ENCODE measurements around the gene LRCH1. TPM values are rescaled to one million over a fixed set of nuclear protein-coding genes. Genes with fewer than 3 reads are reported as not detected.

The LRCH1 gene
- total RNA-seq, 2 experiments from 2014 or later = 16.9 to 17.9 TPM

DNA sequence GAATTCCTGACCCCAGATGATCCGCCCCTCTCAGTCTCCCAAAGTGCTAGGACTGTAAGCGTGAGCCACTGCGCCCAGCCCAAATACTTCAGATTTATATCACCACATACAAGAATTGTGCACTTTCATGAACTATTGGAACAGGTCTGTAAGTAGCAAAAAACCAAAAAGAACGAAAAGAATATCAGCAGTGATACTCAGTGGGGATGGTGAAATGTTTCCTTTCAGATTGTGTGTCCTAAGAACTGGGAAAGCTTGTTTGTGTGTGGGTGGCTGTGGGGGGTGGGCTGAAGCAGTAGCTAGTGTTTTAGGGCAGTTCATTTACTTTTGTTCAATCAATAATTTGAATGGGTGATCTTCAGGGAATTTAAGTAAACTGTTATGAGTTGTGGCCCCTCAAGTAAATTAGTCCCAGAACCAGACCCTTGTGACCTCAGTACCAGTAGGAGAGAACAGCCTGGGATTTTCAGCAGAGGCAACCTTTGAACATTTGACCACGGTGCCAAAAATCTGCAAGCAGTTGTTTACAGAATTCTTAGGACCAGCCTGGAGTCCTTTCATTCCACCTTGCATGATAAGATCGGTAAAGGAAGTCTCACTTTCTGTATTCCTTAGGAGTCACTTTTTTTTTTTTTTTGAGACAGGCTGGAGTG lies 106.6 kb downstream of the LRCH1 start:
- DNase-seq = no peak
- CTCF ChIA-PET = no interaction called here
- H3K36me3 Mint-ChIP-seq = peaks cover 3% of the 10 kb centered on the region
- POLR2A ChIA-PET = no interaction called here
- H3K4me1 Mint-ChIP-seq (ENCODE audit: low read depth) = peaks cover 27% of the 10 kb centered on the region
- intact Hi-C loops (cut with micrococcal nuclease) = no loop called here
- no peaks in the 10 kb centered on the region for H3K9me3 Mint-ChIP-seq
- H3K27me3 Mint-ChIP-seq = no peaks in the 10 kb centered on the region
- no peak overlapping the region for H3K27ac Mint-ChIP-seq
- no peak overlapping the region for H3K4me3 Mint-ChIP-seq

GRCh38 chr13:46660416-46660815 lies 107.4 kb downstream of the LRCH1 start:
- intact Hi-C loops (cut with micrococcal nuclease) = no loop called here
- Mint-ChIP-seq H3K36me3 (peaks cover 3% of the 10 kb centered on the region), H3K4me1 (ENCODE audit: low read depth) (peaks cover 28% of the 10 kb centered on the region), H3K9me3 (no peaks in the 10 kb centered on the region), H3K27ac (no peak overlapping the region), H3K27me3 (no peaks in the 10 kb centered on the region), H3K4me3 (no peak overlapping the region)
- DNase-seq = no peak
- CTCF ChIA-PET = no interaction called here
- POLR2A ChIA-PET = no interaction called here

- Mint-ChIP-seq H3K27me3 (no peaks in the 10 kb centered on the region), H3K4me1 (ENCODE audit: low read depth) (peaks cover 28% of the 10 kb centered on the region), H3K4me3 (no peak overlapping the region), H3K9me3 (no peaks in the 10 kb centered on the region), H3K27ac (no peak overlapping the region), H3K36me3 (peaks cover 3% of the 10 kb centered on the region)
- DNase-seq = no peak
- ChIA-PET POLR2A (no interaction called here), CTCF (no interaction called here)
- intact Hi-C loops (cut with micrococcal nuclease) = no loop called here
These were observed 107.9 kb downstream of the LRCH1 start for GRCh38 chr13:46660857-46661256.

DNA sequence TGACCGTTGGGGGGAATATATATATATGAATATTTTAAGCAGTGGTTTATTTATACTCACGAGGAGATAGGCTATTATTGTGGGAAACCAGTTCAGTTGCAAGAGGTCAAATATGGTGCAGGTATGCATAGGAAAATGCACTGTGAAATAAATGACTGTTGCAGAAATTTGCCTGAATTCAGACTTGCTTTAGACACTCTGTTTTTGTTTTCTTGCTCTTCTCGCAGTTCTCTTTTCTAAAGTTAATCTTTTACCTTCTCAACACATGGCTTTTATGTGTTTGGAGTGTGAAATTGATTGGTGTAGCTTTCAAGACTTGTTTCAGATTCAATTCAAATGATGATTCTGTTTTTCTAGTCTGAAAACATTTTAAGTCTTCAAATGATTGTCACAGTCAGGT lies 109.7 kb downstream of the LRCH1 start:
- no peak overlapping the region for H3K27ac Mint-ChIP-seq
- H3K4me1 Mint-ChIP-seq (ENCODE audit: low read depth) = peaks cover 32% of the 10 kb centered on the region
- no peak for DNase-seq
- H3K27me3 Mint-ChIP-seq = no peaks in the 10 kb centered on the region
- ChIA-PET POLR2A (no interaction called here), CTCF (interaction anchor here (3.2 kb wide), 1 partner anchor 111 kb away, joined by 14 read pairs; no protein-coding TSS in a partner anchor)
- no peak overlapping the region for H3K4me3 Mint-ChIP-seq
- peaks cover 3% of the 10 kb centered on the region for H3K36me3 Mint-ChIP-seq
- intact Hi-C loops (cut with micrococcal nuclease) = no loop called here
- no peaks in the 10 kb centered on the region for H3K9me3 Mint-ChIP-seq

DNA sequence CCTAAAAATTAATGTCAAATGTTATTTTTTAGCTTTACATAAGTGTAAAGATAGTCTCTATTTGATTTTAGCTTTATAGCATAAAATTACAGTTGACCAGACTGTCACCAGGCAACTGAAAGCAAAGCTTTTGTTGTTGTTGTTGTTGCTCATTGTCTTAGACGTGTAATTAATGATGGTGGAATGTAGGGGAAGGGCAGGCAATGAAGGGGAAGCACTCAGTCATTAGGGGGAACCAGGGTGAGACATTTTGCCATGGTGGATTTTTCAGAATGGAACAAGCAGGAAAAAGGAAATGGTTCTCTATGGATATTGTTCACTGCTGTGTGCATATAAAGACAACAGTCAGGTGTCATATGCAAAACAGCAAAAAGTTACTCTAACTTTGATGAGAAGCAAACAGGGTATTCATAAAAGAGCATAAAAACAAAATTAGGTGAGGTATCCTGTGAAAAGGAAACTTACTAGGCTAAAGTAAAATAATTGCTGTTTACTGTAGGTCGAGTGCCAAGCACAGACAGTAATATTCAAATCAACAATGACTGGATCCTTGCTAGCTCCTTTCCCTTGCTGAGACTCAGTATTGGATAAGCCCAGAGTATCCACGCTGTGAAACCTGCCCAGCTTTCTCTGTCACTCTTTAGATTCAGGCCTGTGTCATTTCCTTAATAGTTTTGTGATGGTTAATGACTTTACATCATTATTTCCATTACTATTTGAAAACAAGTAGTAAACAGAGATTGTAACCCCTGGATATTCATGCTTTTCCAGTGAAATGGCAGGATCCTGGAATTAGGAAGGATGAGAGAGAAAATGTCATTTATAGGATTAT lies 110.5 kb downstream of the LRCH1 start:
- H3K27me3 Mint-ChIP-seq = no peaks in the 10 kb centered on the region
- peaks cover 3% of the 10 kb centered on the region for H3K36me3 Mint-ChIP-seq
- no peak for DNase-seq
- no peak overlapping the region for H3K27ac Mint-ChIP-seq
- intact Hi-C loops (cut with micrococcal nuclease) = no loop called here
- peaks cover 40% of the 10 kb centered on the region for H3K4me1 Mint-ChIP-seq (ENCODE audit: low read depth)
- no peak overlapping the region for H3K4me3 Mint-ChIP-seq
- H3K9me3 Mint-ChIP-seq = no peaks in the 10 kb centered on the region
- ChIA-PET CTCF (interaction anchor here (3.2 kb wide), 1 partner anchor 112 kb away, joined by 14 read pairs; no protein-coding TSS in a partner anchor), POLR2A (no interaction called here)

DNA sequence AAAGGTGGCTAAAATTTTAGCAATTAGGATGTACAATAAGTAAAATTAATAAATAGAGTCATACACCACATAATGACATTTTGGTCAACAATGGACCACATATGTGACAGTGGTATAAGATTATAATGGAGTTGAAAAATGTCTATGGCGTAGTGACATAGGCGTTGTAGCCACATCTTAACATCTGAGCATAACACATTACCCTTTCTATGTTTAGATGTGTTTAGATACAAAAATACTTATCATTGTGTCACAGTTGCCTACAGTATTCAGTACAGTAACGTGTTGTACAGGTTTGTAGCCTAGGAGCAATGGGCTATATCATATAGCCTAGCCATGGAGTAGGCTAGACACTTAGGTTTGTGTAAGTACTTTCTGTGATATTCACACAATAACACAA lies 111.2 kb downstream of the LRCH1 start:
- Mint-ChIP-seq H3K4me3 (no peak overlapping the region), H3K27ac (no peak overlapping the region), H3K27me3 (no peaks in the 10 kb centered on the region), H3K4me1 (ENCODE audit: low read depth) (peaks cover 45% of the 10 kb centered on the region), H3K9me3 (no peaks in the 10 kb centered on the region), H3K36me3 (peaks cover 3% of the 10 kb centered on the region)
- POLR2A ChIA-PET = no interaction called here
- no peak for DNase-seq
- intact Hi-C loops (cut with micrococcal nuclease) = no loop called here
- CTCF ChIA-PET = interaction anchor here (3.2 kb wide), 1 partner anchor 113 kb away, joined by 14 read pairs; no protein-coding TSS in a partner anchor

DNA sequence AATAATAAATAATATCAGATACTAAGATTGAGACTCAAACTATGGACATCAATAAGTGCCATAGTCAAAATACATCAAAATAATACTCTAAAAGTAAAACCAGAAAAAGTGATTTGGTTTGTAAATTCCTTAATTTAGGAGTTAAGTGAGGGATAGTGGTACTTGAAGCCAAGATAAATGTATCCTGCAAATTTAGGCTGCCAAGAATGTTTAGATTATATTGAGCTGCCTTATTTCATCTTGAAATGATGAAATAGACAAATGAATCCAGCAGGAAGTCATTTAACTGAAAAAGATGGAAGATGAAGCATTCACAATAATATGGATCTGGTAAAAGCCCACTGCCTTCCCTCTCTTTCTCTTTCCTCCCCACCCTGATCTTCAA lies 112.3 kb downstream of the LRCH1 start:
- POLR2A ChIA-PET = no interaction called here
- intact Hi-C loops (cut with micrococcal nuclease) = no loop called here
- CTCF ChIA-PET = interaction anchor here (1.0 kb wide), 1 partner anchor 113 kb away, joined by 5 read pairs; no protein-coding TSS in a partner anchor
- no peak for DNase-seq
- H3K36me3 Mint-ChIP-seq = peaks cover 4% of the 10 kb centered on the region
- no peaks in the 10 kb centered on the region for H3K27me3 Mint-ChIP-seq
- no peak overlapping the region for H3K27ac Mint-ChIP-seq
- H3K9me3 Mint-ChIP-seq = no peaks in the 10 kb centered on the region
- H3K4me3 Mint-ChIP-seq = no peak overlapping the region
- peaks cover 45% of the 10 kb centered on the region for H3K4me1 Mint-ChIP-seq (ENCODE audit: low read depth)

DNA sequence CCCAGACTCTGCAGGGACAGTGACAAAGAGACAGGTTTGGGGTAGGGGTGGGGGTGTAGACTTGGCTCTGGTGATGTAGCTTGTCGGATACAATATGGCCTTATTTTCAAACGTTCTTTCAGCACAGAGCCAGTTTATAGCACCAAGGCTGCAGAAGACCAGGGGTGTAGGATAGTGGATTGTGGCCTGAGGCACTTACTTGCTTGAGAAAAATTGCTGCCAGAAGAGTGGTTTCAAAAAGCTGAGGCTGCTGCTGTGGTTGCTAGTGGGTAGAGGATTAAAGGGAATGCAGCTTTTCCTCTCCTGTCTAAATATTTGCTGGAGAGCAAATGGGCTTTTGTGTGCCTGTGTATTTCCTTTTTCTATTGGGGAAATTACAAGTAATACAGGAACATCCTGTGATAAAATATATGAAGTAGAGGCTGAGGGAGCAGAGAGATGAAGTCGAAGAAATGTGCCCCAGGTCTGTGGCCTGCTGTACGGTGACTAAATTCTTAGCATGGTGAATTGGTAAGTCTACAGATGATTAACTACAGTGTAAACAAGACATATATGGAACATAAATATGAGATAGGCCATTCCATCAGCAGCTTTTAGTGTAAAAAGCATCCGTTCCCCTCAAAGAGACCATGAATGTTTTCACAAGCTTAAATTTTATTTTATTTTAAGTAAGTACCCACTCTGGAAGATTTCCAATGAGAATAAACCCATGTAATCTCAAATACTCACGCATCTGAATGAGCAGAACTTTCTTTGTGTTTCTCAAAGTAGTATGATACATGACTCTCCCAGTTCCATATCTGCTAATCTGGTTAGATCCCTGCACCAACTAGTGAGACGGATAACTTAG lies 112.9 kb downstream of the LRCH1 start:
- POLR2A ChIA-PET = interaction anchor here (1.0 kb wide), 1 partner anchor 18 kb away, joined by 3 read pairs; no protein-coding TSS in a partner anchor
- H3K4me3 Mint-ChIP-seq = no peak overlapping the region
- no peak for DNase-seq

GRCh38 chr13:46666727-46667456 lies 113.9 kb downstream of the LRCH1 start:
- ChIA-PET CTCF (interaction anchor here (1.2 to 1.4 kb wide), 2 partner anchors 115 to 116 kb away, joined by 4 read pairs; no protein-coding TSS in a partner anchor), POLR2A (interaction anchor here (0.6 to 1.0 kb wide), 2 partner anchors 19 to 1839 kb away, joined by 3 to 4 read pairs; no protein-coding TSS in a partner anchor)
- peaks cover 12% of the 10 kb centered on the region for H3K36me3 Mint-ChIP-seq
- peaks cover 45% of the 10 kb centered on the region for H3K4me1 Mint-ChIP-seq (ENCODE audit: low read depth)
- intact Hi-C loops (cut with micrococcal nuclease) = no loop called here
- no peaks in the 10 kb centered on the region for H3K9me3 Mint-ChIP-seq
- H3K27me3 Mint-ChIP-seq = no peaks in the 10 kb centered on the region
- no peak for DNase-seq
- H3K27ac Mint-ChIP-seq = peak overlapping the region; percentile 74
- peak overlapping the region; percentile 51 for H3K4me3 Mint-ChIP-seq

More for the DNA sequence above, 112.9 kb downstream of the LRCH1 start:
- intact Hi-C loops (cut with micrococcal nuclease) = no loop called here
- Mint-ChIP-seq H3K9me3 (no peaks in the 10 kb centered on the region), H3K27me3 (no peaks in the 10 kb centered on the region), H3K36me3 (peaks cover 7% of the 10 kb centered on the region), H3K27ac (peak overlapping the region; percentile 52), H3K4me1 (ENCODE audit: low read depth) (peaks cover 45% of the 10 kb centered on the region)
- CTCF ChIA-PET = interaction anchor here (0.6 to 1.4 kb wide), 3 partner anchors 12 to 115 kb away, joined by 3 to 5 read pairs (median 4); no protein-coding TSS in a partner anchor

DNA sequence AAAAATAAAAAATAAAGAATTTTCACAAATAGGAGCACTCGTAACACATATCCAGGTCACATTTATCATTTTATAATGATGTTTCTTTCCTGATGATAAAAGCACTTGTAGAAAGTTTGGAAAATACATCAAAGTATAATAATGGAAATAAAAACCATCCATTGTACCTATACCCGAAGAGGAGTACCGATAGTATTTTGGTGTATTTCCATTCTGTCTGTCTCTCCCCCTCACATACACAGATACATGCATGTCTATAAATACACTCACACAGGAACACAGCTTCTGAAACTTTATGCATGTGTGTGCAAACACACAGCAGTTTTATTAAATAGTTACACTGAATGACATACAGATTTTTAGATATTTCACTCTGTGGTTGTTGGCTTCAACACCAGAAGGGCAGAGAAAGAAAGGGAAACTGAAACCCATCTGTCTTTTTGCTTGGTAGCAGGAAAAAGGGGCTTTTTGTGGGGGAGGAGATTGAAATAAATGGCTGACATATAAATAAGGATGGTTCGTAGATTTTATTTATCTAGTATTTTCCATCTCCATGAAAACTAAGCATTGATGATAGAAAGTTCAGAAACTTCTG lies 114.8 kb downstream of the LRCH1 start:
- peaks cover 14% of the 10 kb centered on the region for H3K36me3 Mint-ChIP-seq
- peak overlapping the region; percentile 76 for H3K4me3 Mint-ChIP-seq
- peaks cover 41% of the 10 kb centered on the region for H3K4me1 Mint-ChIP-seq (ENCODE audit: low read depth)
- H3K27me3 Mint-ChIP-seq = no peaks in the 10 kb centered on the region
- ChIA-PET POLR2A (no interaction called here), CTCF (interaction anchor here (1.2 to 2.1 kb wide), 3 partner anchors 116 to 117 kb away, joined by 4 to 12 read pairs (median 4); no protein-coding TSS in a partner anchor)
- peak overlapping the region; percentile 82 for H3K27ac Mint-ChIP-seq
- H3K9me3 Mint-ChIP-seq = no peaks in the 10 kb centered on the region
- intact Hi-C loops (cut with micrococcal nuclease) = loop anchor here (1.0 to 2.0 kb wide), 3 partner anchors 61 to 129 kb away; partner anchors contain the start of gene ESD
- no peak for DNase-seq

DNA sequence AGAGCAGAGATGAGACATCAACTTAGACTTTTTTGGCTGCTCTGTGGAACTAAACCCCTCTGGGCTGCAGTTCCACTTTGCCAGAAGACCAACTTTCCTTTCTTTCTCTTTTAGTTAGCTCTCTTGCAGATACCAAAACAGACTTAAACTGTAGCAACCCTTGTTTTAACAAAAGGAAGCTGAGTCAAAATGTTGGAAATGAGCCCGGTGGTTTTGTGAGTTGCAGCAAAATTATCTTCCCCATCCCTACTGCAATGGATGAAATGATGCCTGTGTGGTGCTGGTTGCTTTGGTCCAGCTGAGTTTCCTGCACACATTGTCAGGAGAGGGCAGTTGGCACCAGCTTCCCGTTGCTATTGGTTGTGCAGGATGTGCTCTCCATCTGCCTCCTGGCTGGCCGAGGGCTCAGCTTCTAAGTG lies 115.3 kb downstream of the LRCH1 start:
- peak; percentile 53 for DNase-seq
- peak overlapping the region; percentile 76 for H3K4me3 Mint-ChIP-seq
- POLR2A ChIA-PET = no interaction called here

More for the DNA sequence above, 115.3 kb downstream of the LRCH1 start:
- H3K27me3 Mint-ChIP-seq = no peaks in the 10 kb centered on the region
- intact Hi-C loops (cut with micrococcal nuclease) = loop anchor here (1.0 to 2.0 kb wide), 3 partner anchors 62 to 128 kb away; partner anchors contain the start of gene ESD
- peaks cover 15% of the 10 kb centered on the region for H3K36me3 Mint-ChIP-seq
- peak overlapping the region; percentile 82 for H3K27ac Mint-ChIP-seq
- H3K4me1 Mint-ChIP-seq (ENCODE audit: low read depth) = peaks cover 37% of the 10 kb centered on the region
- CTCF ChIA-PET = interaction anchor here (1.3 to 2.1 kb wide), 2 partner anchors 53 to 117 kb away, joined by 4 to 12 read pairs; no protein-coding TSS in a partner anchor
- H3K9me3 Mint-ChIP-seq = no peaks in the 10 kb centered on the region
